Measurements from ENCODE around the gene CDK6.

Gene CDK6

GRCh38 chr7:92708111-92709042, 128.0 kb downstream of the CDK6 start:
- DNase-seq (ENCODE audit: low read depth in 3 of 3), result no peak

DNA sequence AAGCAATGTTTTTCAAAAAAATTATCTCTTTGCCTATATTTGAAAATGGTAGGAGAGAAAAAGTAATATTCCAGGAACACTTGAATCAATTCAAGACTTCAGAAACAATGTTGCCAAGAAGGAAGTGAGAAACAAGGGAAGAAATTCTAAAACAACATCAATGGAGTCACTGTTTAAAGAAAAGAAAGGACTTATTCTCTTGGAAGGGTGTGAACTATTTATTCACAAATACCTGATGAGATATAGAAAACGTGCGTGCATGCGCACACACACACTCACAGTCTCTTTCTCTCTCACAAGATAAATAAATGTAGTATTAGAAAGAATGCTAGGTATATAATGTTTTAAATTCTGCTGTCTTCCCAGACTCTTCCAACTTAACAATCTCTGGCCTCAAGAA, 128.9 kb downstream of the CDK6 start:
- DNase-seq (ENCODE audit: low read depth in 3 of 3), result no peak

- DNase-seq (ENCODE audit: low read depth in 3 of 3), result no peak
Observed at GRCh38 chr7:92706563-92706962, 129.8 kb downstream of the CDK6 start.

DNA sequence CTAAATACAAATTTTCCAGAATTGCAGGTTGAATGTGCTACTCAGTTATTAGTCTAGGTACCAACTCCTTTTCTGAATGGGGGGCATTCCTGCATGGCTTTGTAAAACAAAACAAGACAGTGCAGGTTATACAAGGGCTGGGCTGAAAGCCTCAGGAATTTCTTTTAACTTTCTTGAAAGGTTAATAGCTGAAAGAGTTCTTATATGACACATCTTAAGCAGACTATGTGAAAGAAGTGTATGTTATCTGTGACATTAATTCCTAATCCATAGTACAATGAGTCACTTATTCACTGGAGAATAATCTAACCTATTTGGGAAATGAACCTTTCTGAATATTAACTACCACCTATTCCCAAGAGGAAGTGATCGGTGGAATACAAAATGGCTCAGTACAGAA, 130.5 kb downstream of the CDK6 start:
- DNase-seq (ENCODE audit: low read depth in 3 of 3), result no peak

GRCh38 chr7:92704858-92705257, 131.5 kb downstream of the CDK6 start:
- DNase-seq (ENCODE audit: low read depth in 3 of 3), result no peak

DNA sequence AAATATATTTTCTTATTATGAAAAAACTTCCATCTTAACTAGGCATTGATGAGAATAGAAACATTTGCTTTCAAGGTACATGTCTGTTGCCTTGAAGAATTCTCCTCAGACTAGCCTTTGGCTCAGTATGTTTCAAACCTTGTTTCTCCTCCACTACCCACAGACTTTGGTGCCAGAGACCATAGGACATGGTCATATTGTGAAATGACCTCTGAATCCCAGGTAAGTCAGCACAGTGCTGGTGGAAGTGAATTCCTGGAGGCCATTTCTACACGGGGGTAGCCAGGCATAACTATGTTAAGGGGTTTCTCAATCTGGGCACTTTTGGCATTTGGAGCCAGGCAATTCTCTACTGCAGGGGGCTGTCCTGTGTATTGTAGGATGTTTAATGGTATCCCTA, 133.8 kb downstream of the CDK6 start:
- DNase-seq (ENCODE audit: low read depth in 3 of 3), result no peak

GRCh38 chr7:92699966-92700514, 136.3 kb downstream of the CDK6 start:
- DNase-seq (ENCODE audit: low read depth in 3 of 3), result no peak

DNA sequence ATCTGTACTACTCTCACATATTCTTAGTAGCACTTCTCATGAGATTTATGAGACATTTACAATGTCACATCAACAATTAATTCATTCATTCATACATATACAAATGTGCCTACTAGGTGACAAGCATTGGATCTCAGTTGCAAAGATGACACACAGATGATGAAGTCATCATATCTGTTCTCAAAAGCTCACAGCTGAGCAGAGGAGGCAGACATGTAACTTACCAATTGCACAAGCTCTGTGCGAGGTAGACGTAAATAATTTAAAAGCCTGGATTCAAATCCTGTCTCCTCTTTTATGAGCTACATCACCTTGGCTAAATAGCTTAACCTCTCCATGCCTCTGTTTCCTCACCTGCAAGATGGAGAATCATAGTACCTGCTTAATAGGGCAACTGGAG, 136.8 kb downstream of the CDK6 start:
- DNase-seq (ENCODE audit: low read depth in 3 of 3), result no peak

DNA sequence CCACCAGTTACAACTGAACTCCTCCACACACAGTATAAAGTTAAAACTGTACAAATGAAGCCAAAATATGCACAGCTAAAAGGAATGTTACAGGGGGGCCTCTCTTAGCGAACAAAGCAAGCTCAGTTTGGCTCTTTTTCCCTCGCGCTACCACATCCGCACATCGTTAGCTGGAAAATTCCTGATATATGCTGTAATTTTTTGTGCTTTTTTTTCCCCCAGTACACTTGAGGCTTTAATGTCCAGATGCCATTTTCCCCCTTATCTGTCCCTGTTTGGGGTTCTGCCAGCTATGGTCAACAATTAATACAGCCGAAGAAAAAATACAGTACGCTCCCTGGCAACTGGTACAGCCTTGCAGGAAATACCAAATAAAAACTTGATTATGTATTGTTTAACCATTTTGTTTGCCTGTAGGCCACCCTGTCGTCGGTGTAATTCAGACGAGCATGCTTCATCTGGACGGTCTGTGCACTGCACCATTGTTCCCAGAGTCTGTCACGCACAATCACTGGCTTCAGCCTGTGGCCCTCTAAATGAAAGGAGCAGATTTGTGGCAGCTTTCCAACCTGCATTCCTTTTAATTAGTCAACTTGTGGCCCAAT, 138.0 kb downstream of the CDK6 start:
- no peak for DNase-seq (ENCODE audit: low read depth in 3 of 3)

GRCh38 chr7:92697414-92697813, 139.0 kb downstream of the CDK6 start:
- DNase-seq (ENCODE audit: low read depth in 3 of 3), result no peak

DNA sequence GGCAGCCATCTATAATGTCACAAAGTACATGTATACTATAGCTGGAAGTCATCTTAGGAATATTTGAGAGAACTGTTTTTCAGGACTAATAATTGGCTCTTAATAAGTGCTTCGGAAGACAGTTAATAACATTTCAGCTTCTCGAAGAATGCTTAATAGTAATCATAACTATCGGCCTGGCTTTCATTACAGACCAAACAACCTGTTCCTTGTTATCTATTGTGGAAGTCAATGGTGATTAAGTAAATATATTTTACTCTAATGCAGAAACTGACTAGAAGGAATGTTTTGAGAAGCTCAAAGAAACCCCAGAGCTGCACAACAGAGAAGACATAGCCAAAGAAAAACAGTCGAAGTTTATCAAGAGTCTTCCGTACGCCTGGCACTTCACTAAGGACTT, 139.4 kb downstream of the CDK6 start:
- no peak for DNase-seq (ENCODE audit: low read depth in 3 of 3)

GRCh38 chr7:92696584-92696983, 139.8 kb downstream of the CDK6 start:
- no peak for DNase-seq (ENCODE audit: low read depth in 3 of 3)

- DNase-seq (ENCODE audit: low read depth in 3 of 3), result no peak
Observed at GRCh38 chr7:92695308-92696261, 140.8 kb downstream of the CDK6 start.

DNA sequence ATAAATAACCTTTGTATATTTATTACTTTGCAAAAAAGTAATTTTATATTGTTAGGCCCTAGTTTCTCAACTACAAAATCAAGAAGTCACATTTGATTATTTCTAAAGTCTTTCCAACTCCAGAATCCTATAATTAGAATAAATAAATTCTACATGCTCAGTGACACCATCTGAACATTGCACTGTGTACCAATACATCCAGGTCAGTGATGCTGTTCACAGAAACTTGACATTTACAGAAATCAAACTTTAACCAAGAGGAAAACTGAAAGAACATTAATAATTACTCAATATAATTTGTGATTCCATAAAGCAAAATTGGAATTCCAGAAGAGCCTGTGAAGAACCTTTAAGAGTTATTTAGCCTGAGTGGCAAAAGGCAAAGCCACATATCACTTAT, 142.2 kb downstream of the CDK6 start:
- DNase-seq (ENCODE audit: low read depth in 3 of 3), result no peak

DNA sequence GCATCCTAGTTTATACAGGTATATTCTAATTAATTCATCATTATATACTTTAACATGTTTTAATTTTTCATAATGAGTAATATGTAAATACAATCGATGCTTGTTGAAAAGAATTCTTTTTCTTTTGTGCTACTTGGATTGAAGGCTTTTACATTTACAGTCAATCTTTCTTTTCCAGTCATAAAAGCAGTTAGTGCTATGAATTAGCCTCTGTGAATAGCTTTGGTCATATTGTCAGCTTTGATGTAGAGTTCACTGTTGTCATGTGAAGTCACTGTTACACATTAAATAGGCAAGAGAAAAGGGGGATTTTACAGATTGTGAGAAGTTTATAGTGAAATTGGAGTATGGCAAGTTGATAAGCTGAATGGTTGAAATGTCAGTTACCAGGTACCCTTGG, 142.9 kb downstream of the CDK6 start:
- DNase-seq (ENCODE audit: low read depth in 3 of 3), result no peak

DNA sequence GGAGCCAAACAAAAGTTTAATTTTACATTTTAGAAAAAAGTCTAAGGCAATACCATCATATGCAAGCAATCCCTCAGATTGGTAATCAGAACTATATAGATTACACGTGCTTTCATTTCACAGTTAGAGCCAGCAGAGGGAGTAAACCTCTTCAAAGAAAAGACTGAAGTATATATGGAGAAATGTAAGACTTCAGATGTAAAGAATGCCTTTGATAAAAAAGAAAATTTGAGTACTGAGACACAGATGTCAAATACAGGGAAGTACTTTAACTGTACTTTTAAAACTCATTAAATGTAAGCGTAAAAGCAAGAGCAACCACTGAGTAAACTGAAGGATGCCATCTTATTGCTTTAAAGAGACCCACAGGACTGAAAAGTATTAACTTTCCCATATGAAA, 144.8 kb downstream of the CDK6 start:
- no peak for DNase-seq (ENCODE audit: low read depth in 3 of 3)

GRCh38 chr7:92685136-92686042, 151.0 kb downstream of the CDK6 start:
- peak; percentile 13 to 44 (median 40) for DNase-seq (ENCODE audit: low read depth in 3 of 3)

GRCh38 chr7:92684274-92684673, 152.1 kb downstream of the CDK6 start:
- no peak for DNase-seq (ENCODE audit: low read depth in 3 of 3)

- no peak for DNase-seq (ENCODE audit: low read depth in 3 of 3)
Observed at GRCh38 chr7:92682903-92683539, 153.4 kb downstream of the CDK6 start.

GRCh38 chr7:92682330-92682729, 154.0 kb downstream of the CDK6 start:
- DNase-seq (ENCODE audit: low read depth in 3 of 3), result no peak

All from stimulated activated CD4-positive, alpha-beta T cell treated with anti-CD3 and anti-CD28 coated beads, TNF-alpha, amount 100 ng/mL, for 24 hours (primary cell).